ENCODE results near the gene NRSN1.
A peak's percentile ranks its signal among the peaks of the same experiment; 100 is the strongest.

The NRSN1 gene

DNA sequence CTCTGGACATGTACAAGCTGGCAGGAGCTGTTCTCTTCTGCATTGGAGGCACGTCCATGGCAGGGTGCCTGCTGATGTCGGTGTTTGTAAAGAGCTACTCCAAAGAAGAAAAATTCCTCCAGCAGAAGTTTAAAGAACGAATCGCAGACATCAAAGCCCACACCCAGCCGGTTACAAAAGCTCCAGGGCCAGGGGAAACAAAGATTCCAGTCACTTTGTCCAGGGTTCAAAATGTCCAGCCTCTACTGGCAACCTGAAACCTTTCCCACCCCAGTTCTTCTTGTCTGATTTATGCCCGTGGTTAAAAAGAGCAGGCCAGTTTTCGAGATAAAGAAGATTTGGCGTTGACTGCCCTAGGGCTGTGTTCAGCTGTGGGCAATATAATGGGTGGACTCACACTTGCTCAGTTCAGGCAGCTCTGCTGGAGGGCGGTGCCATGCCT, 19.7 kb downstream of the NRSN1 start:
- no peak for DNase-seq

GRCh38 chr6:24146871-24147270, 20.9 kb downstream of the NRSN1 start:
- DNase-seq, result no peak

- no peak for DNase-seq
Measured at GRCh38 chr6:24147511-24148153, 21.6 kb downstream of the NRSN1 start.

DNA sequence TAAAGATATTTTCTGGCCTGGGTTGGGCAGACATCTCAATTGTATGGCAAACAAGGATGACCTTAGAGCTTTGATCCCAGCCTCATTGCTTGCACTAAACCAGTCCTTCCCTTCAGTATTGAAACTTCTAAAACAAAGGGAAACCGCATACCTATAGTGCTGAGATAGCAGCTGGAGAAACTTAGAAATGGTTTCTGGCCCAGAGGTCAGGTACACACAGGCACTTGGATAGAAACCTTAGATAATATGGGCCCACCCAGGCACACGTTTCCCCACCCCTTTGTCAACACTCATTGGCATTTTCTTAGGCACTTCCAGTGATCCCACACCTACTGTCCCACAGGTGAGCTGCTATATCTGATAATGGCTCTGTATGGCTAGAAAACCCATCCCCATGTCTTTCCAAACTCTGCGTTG, 22.1 kb downstream of the NRSN1 start:
- no peak for DNase-seq

DNA sequence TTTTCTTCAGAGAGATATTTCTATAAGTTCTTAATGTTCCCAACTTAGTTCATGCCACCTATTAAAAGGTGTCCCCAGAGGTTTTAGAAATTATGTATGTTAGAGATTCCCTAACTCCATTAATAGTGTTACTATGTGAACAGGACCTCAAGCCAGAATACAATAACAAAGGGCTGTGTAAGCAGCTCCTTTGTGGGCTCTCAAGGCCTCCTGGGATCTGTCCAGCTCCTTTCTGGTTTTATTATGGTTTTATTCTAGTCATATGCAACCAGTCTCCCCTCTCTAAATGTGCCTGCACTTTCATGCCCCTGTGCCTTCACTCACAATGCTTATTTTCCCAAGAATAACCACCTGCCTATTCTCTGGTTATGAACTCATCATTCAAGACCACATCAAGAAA, 22.7 kb downstream of the NRSN1 start:
- no peak for DNase-seq

DNA sequence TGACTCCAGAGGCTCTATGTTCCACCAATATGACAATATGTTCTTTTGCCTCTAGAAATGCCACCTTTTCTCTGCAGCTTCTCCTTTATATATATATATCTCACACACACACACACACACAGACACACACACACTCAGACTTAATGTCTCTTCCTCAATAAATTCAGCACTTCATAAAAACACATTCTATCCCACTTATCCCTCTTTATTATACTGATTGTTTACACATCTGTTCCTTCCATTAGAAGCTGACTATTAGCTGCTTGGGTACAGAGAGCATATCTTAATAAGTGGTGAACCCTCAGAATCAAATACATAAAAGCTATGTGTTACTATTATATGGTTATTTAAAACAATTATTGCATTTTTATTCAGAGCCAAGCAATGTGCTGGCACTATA, 23.3 kb downstream of the NRSN1 start:
- DNase-seq, result no peak

- no peak for DNase-seq
Measured at GRCh38 chr6:24149836-24150235, 23.8 kb downstream of the NRSN1 start.

GRCh38 chr6:24152014-24152413, 26.0 kb downstream of the NRSN1 start:
- DNase-seq, result no peak

DNA sequence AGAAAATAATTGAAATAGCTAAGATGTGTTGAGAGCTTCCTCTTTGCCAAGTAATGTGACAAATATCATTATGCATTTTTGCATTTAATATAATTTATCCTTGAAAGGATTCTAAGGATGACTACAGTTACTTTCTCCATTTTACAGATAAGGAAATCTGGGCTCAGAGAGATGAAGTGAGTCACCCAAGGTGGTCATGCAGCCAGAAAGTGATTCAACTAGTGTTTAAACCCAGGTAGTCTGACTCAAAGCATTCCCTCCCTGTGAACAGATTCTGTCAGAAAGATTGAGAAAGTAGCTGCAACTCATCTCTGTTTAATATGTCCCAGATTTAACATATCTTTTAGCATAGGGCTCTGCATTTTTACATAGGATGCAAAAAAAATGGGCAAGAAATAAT, 28.1 kb downstream of the NRSN1 start:
- peak; percentile 42 for DNase-seq

DNA sequence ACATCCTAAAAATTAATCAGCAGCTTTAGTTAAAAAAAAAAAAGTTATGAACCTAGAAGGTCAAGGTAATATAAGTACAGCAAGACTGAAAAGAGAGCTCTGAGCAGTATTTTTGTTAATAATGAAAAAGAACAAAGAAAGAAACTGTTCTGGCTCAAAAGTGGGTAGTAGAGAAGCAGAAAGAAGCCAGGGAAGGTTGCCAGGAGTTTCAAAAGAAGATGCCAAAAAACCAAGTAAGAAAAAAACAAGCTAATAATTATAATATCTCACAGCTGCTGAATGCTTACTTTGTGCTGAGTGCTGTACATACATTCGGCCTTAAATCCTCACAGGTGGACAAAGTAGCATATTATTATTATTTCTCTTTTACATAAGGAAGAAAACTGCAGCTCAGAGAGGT, 31.9 kb downstream of the NRSN1 start:
- no peak for DNase-seq

- DNase-seq, result no peak
Measured at GRCh38 chr6:24183584-24183983, 57.6 kb downstream of the NRSN1 start.

DNA sequence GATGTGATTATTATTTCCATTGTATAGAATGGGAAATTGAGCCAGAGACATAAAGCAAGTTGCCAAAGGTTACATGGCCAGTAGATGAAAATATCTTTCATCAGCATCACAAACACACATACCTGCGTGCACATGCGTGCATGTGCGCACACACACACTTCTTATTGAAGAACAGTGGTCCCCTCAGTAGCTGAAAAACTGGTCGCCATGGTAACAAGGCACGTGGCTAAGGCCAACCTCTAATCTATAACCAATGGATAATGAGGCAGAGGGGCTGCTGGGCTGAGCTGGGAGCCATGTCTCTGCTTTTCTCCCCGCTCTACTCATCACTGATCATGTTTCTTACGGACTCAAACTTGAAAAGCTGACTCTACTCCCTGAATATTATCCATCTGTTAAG, 60.3 kb downstream of the NRSN1 start:
- DNase-seq, result no peak

GRCh38 chr6:24187965-24188577, 62.1 kb downstream of the NRSN1 start:
- no peak for DNase-seq

DNA sequence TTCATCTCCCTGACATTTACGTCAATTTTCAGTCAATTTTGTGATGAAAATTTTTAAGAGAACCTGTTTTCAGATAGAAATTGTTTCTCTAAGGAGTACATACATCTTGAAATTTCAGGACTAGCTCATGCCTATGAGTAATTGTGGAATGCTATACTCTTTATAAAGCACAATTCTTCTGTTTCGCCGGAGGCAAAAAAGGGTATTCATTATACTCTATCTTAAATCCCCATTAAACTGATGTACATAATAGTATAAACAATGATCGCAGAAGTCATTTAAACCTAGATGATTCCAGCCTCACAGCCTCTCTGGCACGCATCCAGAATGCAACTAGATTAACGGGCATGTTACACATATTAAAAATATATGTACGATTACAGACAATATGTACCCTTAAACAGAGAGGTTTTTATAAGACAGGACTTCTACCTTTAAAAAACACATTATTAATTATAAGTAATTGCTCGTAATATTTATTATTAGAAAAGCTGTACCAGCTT, 62.6 kb downstream of the NRSN1 start:
- DNase-seq, result no peak

- no peak for DNase-seq
Measured at GRCh38 chr6:24191346-24191745, 65.3 kb downstream of the NRSN1 start.

DNA sequence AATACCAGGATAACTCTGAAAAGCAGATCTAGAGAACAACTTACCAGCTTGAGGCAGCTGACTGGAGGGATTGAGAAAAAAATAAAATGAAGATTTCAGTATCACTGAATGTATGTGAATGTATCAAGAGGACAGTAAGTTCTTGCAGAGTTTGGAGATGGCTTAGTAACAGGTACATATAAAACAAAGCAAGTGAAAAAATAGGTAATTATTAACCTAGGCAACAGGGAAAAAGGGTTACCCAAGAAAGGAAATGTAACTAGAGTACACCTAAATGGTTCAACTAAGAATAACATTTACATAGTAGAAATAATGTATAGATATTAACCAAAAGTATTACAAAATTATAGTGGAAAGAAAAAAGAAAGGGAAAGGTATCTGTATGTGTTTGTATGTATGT, 67.3 kb downstream of the NRSN1 start:
- no peak for DNase-seq

GRCh38 chr6:24194978-24195700, 69.1 kb downstream of the NRSN1 start:
- no peak for DNase-seq

- DNase-seq, result no peak
Measured at GRCh38 chr6:24195836-24196597, 70.0 kb downstream of the NRSN1 start.
